KBM-7 (cell line): ENCODE data around the gene DDX42.
A peak's percentile ranks its signal among the peaks of the same experiment; 100 is the strongest.

Experiments used
- DNase-seq: peaks from one replicate; pipeline ENCODE4 v3.0.0-alpha.2; 2015
- in situ Hi-C: fragments of 300-500 bp; cut with MboI; formaldehyde crosslinking; loops from 2 replicates; pipeline ENCODE4 v1.14.3; 2020; ENCODE audit warnings: low sequenced_read_pairs, low pct_unique_long_range_greater_than_20kb, mixed read lengths

DDX42 gene, protein sequence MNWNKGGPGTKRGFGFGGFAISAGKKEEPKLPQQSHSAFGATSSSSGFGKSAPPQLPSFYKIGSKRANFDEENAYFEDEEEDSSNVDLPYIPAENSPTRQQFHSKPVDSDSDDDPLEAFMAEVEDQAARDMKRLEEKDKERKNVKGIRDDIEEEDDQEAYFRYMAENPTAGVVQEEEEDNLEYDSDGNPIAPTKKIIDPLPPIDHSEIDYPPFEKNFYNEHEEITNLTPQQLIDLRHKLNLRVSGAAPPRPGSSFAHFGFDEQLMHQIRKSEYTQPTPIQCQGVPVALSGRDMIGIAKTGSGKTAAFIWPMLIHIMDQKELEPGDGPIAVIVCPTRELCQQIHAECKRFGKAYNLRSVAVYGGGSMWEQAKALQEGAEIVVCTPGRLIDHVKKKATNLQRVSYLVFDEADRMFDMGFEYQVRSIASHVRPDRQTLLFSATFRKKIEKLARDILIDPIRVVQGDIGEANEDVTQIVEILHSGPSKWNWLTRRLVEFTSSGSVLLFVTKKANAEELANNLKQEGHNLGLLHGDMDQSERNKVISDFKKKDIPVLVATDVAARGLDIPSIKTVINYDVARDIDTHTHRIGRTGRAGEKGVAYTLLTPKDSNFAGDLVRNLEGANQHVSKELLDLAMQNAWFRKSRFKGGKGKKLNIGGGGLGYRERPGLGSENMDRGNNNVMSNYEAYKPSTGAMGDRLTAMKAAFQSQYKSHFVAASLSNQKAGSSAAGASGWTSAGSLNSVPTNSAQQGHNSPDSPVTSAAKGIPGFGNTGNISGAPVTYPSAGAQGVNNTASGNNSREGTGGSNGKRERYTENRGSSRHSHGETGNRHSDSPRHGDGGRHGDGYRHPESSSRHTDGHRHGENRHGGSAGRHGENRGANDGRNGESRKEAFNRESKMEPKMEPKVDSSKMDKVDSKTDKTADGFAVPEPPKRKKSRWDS

GRCh38 chr17:63774141-63774968, at the start of gene DDX42:
Gene DDX42 (plus strand): TSS chr17:63774170. CDS start chr17:63787050, 12,880 bp downstream.
- DNase-seq: peak; percentile 42
- in situ Hi-C loops: no loop called here

- DNase-seq: no peak
Observed at GRCh38 chr17:63735691-63736090, 38.3 kb upstream of the DDX42 start.

DNA sequence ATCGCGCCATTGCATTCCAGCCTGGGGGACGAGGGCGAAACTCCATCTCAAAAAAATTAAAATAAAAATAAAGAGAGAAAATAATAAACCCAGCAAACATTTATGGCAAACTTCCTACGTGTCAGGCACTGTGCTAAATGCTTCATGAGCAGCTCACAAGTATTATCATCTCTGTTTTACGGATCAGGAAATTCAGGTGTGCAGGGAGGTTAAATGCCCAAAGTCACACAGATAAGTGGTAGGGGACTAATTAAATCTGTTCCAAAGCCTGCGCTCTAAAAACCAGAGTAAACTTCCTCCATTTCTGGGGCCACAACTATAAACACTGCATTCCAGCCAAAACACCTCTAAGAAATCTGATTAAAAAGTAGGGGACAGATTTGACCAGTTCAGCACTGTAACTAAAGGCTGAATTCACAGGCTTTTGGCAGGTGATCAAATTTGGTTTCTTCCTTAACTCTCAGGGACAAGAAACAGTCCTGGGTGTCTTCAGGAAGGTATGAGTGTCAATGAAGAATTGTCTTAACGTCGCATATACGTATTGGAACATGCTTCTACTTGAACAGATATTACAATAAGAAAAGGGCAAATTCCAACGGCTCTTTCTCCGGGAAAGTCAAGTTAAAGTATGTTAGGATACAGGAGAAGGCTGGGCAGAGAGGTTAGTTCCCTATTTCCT, 33.4 kb upstream of the DDX42 start:
- DNase-seq: peak; percentile 73
- in situ Hi-C loops: no loop called here

More at GRCh38 chr17:63735691-63736090, 38.3 kb upstream of the DDX42 start:
- in situ Hi-C loops: no loop called here

GRCh38 chr17:63741143-63741407, 32.9 kb upstream of the DDX42 start:
- in situ Hi-C loops: no loop called here
- no peak for DNase-seq

GRCh38 chr17:63741408-63742173, 32.4 kb upstream of the DDX42 start, which contains the start of gene STRADA:
Gene STRADA (minus strand): TSS chr17:63741799. CDS start chr17:63728369, 13,430 bp downstream.
- in situ Hi-C loops: no loop called here
- DNase-seq: peak; percentile 99

GRCh38 chr17:63751806-63752205, 22.2 kb upstream of the DDX42 start:
- in situ Hi-C loops: no loop called here
- DNase-seq: peak; percentile 84

DNA sequence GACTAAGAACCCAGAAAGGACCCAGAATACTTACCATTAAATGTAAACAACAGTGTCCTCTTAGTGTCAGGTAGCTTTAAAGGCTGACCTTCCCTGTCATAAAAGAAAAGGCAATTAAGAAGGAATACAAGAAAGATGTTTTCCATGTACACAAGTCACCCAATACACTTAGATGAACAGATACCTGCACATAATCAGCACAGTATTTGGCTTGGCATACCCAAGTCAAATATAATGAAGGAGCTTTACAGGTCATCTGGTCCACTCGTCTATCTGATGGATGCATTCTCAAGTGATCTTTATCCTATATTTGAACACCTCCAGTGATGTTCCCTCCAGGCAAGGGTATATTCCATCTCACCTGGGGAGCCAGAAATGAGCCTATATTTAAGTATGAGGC, 21.3 kb upstream of the DDX42 start:
- no peak for DNase-seq
- in situ Hi-C loops: no loop called here

DNA sequence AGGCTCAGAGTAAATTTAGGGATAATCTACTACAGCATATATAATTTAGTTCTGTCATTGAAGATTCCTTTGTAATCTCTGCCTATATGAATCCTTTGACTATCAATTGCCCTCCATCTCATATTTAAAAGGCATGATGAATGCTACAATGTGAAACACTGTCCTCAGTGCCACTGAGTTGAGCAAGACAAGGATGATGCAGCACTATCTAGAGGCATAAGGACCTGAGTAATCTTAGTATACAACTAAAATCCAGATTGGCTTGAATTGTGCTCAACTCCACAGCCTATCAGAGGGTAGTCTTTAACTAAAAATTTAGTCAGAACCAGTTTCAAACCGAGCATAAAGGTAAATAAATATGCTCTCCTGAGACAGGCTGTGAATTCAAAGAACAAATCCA, 20.8 kb upstream of the DDX42 start:
- in situ Hi-C loops: no loop called here
- DNase-seq: no peak

GRCh38 chr17:63754046-63754445, 19.9 kb upstream of the DDX42 start:
- DNase-seq: no peak
- in situ Hi-C loops: no loop called here

DNA sequence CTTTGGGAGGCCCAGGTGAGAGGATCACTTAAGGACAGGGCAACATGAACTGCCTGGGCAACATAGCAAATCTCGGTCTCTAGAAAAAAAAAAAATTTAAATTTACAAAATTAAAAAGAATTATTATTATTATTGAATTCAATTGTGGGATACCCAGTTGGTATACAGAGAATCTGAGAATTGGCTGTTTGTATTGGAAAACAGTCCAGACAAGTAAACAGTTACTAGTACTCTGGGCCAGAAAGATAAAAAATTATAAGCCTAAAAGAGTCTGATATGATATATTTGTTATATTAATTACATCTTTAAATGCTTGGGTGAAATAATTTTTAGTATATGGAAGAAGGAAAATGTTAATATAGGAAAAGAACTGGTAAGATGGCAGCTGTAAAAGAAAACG, 15.5 kb upstream of the DDX42 start:
- in situ Hi-C loops: no loop called here
- DNase-seq: no peak

- no peak for DNase-seq
- in situ Hi-C loops: no loop called here
Observed at GRCh38 chr17:63760771-63761539, 13.0 kb upstream of the DDX42 start.

DNA sequence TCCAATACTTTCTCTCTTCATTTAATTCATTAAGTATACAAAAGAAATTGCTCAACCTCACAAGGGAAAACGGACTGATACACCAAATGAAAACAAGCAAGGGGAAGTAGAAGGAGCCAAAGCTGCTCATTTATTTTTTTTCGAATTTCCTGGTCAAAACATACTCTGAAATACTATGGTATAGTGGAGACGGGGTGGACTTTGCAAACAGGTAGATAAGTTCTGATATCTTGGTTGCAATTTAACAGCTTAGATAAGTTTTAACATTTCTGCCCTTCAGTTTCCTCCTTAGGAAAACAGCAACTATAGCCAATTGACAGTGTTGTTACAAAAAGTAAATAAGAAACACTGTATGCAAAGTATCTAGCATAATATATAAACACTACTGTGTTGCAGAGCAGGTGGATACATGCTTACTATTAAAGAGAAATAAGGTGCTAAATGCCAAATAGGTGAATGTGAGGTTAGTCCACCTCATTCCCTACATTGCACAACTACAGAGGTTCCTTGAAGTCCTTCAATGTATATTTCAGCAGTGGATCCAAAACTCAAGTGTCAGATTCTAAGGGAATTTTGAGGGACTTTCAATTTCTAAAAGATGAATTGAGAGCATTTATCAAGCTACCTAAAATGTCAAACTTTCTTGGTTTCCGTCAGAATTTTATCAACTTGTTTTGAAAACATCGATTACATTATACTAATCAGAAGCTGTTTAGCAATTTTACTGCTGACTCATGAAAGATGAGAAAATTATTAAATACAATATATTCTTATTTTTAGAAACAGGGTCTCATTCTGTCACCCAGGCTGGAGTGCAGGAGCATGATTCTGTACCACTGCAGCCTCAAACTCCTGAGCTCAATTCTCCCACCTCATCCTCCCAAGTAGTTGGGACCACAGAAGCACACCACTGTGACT, 11.6 kb upstream of the DDX42 start:
- no peak for DNase-seq
- in situ Hi-C loops: no loop called here

DNA sequence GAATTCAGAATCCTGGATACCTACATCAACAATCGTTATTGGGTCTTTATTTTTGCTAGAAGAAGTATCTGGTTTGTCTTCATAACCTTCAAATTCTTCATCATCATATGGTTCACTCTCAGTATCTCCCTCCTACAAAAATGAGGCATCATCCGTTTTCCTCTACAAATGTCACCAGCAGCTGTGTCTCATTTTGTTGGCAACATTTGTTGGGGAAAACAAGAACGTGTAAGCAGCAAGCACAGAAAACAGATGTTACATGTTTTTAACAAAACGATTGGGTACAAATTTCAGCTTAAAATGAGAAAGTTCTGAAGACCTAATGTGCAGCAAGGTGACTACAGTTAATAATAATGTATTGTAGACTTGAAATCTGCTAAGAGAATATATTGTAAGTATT, 9.3 kb upstream of the DDX42 start:
- in situ Hi-C loops: no loop called here
- DNase-seq: no peak

GRCh38 chr17:63766754-63767153, 7.2 kb upstream of the DDX42 start:
- in situ Hi-C loops: no loop called here
- DNase-seq: no peak

DNA sequence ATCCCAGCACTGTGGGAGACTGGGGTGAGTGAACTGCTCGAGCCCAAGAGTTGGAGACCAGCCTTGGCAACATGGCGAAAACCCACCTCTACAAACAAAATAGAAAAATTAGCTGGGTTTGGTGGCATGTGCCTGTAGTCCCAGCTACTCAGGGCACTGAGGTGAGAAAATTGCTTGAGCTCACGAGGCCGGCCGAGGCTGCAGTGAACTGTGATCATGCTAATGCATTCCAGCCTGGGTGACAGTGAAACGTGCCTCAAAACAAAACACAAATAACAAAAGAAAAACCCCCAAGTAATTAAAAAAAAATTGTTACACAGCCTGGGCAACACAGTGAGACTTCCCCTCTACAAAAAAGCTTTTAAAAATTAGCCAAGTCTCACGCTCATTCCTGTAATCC, 5.5 kb upstream of the DDX42 start:
- DNase-seq: no peak
- in situ Hi-C loops: no loop called here

- peak; percentile 39 for DNase-seq
- in situ Hi-C loops: no loop called here
Observed at GRCh38 chr17:63772801-63773271, 1.1 kb upstream of the DDX42 start.
